Heart left ventricle (tissue), 13 donors: ENCODE data around the gene NFILZ.

Experiments used
- CTCF ChIP-seq, 12 donors: fragments of 200-600 bp; sonication (generic) in 4 of 12; IDR thresholded peaks; one replicate each; pipeline versions ENCODE4 v1.5.0 to v1.8.0; 2018 to 2022; ENCODE audit warnings: antibody characterized with exemption in 12 of 12, mild to moderate bottlenecking in 5 of 12
- POLR2A ChIP-seq, 2 donors: fragments of 450-650 bp; IDR thresholded peaks; one replicate each; pipeline ENCODE4 v1.6.1; 2017; ENCODE audit warnings: antibody characterized with exemption in 2 of 2, mild to moderate bottlenecking in 2 of 2, moderate library complexity in 2 of 2
- donor health status: ischemic (EF 13 %, LVEDD 7.1; RV severe dilation, severe dysfunction).
- donor health status: DM: no; HTN: yes; CAD: no.
- donor health status: DM: no; HTN: no; CAD: no.
- donor health status: ischemic (EF 25% LVEDD 6.9; RV normal size, moderate dysfunction).
- donor health status: ischemic (EF 25% LVEDD 5.7; RV mildly dilated, moderate dysfunction).
- donor health status: ischemic (EF 35%, LVEDD 5.7; RV mildly dilated, moderate dysfunction).
- donor health status: nonischemic (EF 11% LVEDD 7.7; RV severe dilation, severe dysfunction).
- donor health status: DM: yes; HTN: yes; CAD: no.
- donor health status: PGD.
- donor health status: ischemic (EF 29% LVEDD 5.4; RV normal size, mild dysfunction).
- donor health status: nonischemic (EF 23%, LVEDD 6.1; RV moderate dilation, normal function).

- TF ChIP-seq CTCF (IDR thresholded peaks at IDR 0.05), result no peak
- no peak for TF ChIP-seq POLR2A (IDR thresholded peaks at IDR 0.05)
These were observed 33.7 kb downstream of the NFILZ start for GRCh38 chr19:8663920-8664670.
